HepG2 (cell line): ENCODE data around the gene RNF208. TPM values are rescaled to one million over a fixed set of nuclear protein-coding genes. Genes with fewer than 3 reads are reported as not detected.
A peak's percentile ranks its signal among the peaks of the same experiment; 100 is the strongest.

Experiments
- ATF3 ChIP-seq: sonication (generic); formaldehyde crosslinking; IDR thresholded peaks from 2 replicates; pipeline ENCODE4 v1.4.0; 2020; ENCODE audit warnings: missing genetic modification reagents
- BCL3 ChIP-seq: sonication (generic); formaldehyde crosslinking; IDR thresholded peaks from 2 replicates; pipeline ENCODE4 v1.5.1; 2020; ENCODE audit warnings: mild to moderate bottlenecking, missing genetic modification reagents, moderate library complexity
- CEBPG ChIP-seq: IDR thresholded peaks from 2 replicates; pipeline ENCODE4 v1.6.1; 2016
- CENPX ChIP-seq: sonication (generic); formaldehyde crosslinking; IDR thresholded peaks from 2 replicates; pipeline ENCODE4 v1.9.0; 2021; ENCODE audit warnings: mild to moderate bottlenecking, missing genetic modification reagents, moderate library complexity
- JUND ChIP-seq: sonication (generic); formaldehyde crosslinking; IDR thresholded peaks from 2 replicates; pipeline ENCODE4 v1.8.0; 2022; ENCODE audit warnings: mild to moderate bottlenecking, missing genetic modification reagents
- MAFF ChIP-seq: IDR thresholded peaks from 2 replicates; pipeline ENCODE4 v1.6.1; 2011; ENCODE audit warnings: low read depth, low read length, improper control_type of control experiment
- PRDM4 ChIP-seq: sonication (generic); formaldehyde crosslinking; IDR thresholded peaks from 2 replicates; pipeline ENCODE4 v1.9.0; 2021; ENCODE audit warnings: missing genetic modification reagents, borderline replicate concordance
- PTBP1 ChIP-seq: fragments of 200-400 bp; formaldehyde crosslinking; IDR thresholded peaks from 2 replicates; pipeline ENCODE4 v1.6.1; 2018; ENCODE audit warnings: low read length, low read depth; ENCODE audit not compliant: poor library complexity, severe bottlenecking
- SIN3A ChIP-seq: IDR thresholded peaks from 2 replicates; pipeline ENCODE4 v1.6.1; 2011; ENCODE audit warnings: low read depth, mild to moderate bottlenecking, control low read depth, low read length, borderline replicate concordance
- SKI ChIP-seq: fragments of 450-650 bp; IDR thresholded peaks from one replicate; pipeline ENCODE4 v1.6.1; 2018; ENCODE audit warnings: mild to moderate bottlenecking; ENCODE audit not compliant: partially characterized antibody
- SYNCRIP ChIP-seq: fragments of 200-400 bp; formaldehyde crosslinking; IDR thresholded peaks from 2 replicates; pipeline ENCODE4 v1.6.1; 2018; ENCODE audit warnings: mild to moderate bottlenecking, low read depth, low read length; ENCODE audit not compliant: insufficient read depth
- ZNF766 ChIP-seq: sonication (generic); formaldehyde crosslinking; IDR thresholded peaks from 2 replicates; pipeline ENCODE4 v1.5.0; 2020; ENCODE audit warnings: missing genetic modification reagents, borderline replicate concordance
- ZNF768 ChIP-seq: sonication (generic); formaldehyde crosslinking; IDR thresholded peaks from 2 replicates; pipeline ENCODE4 v1.4.0; 2020; ENCODE audit warnings: missing genetic modification reagents
- polyA plus RNA-seq, 8 experiments: library from polyadenylated mRNA; depleted of rRNA in 3 of 8; stranded (reverse) in 7 of 8; unstranded in 1 of 8; fragments of >200 nt; fragmentation: Illumina TruSeq in 4 of 8; extraction: Trizol in 4 of 8; gene quantifications; 2 replicates each; pipeline versions ENCODE4 v1.2.1 to v1.2.3, GENCODE V29; 2011 to 2016; ENCODE audit warnings: low read depth in 4 of 8, missing spikeins in 1 of 8, mixed read lengths in 1 of 8; ENCODE audit not compliant: insufficient read depth in 1 of 8
- total RNA-seq, 5 experiments: library from RNA; depleted of rRNA; stranded (reverse); fragments of >200 nt; fragmentation: Illumina TruSeq; extraction: Trizol; gene quantifications; 2 replicates each; pipeline ENCODE4 v1.2.3, GENCODE V29; 2016; ENCODE audit warnings: low read depth in 1 of 5
- TF ChIP-seq, protein P1 (sequence below): sonication (generic); formaldehyde crosslinking; IDR thresholded peaks from 2 replicates; pipeline ENCODE4 v1.9.0; 2021; ENCODE audit warnings: missing genetic modification reagents, mild to moderate bottlenecking, borderline replicate concordance
- TF ChIP-seq, protein P2 (sequence below): sonication (generic); formaldehyde crosslinking; IDR thresholded peaks from 2 replicates; pipeline ENCODE4 v1.5.0; 2020; ENCODE audit warnings: missing genetic modification reagents
- TF ChIP-seq, protein P3 (sequence below): sonication (generic); IDR thresholded peaks from 2 replicates; pipeline ENCODE4 v1.6.1; 2016; ENCODE audit warnings: low read depth, borderline replicate concordance
- TF ChIP-seq, protein P4 (sequence below): sonication (generic); formaldehyde crosslinking; IDR thresholded peaks from 2 replicates; pipeline ENCODE4 v1.8.0; 2022; ENCODE audit warnings: missing genetic modification reagents, mild to moderate bottlenecking, moderate library complexity, borderline replicate concordance

Gene RNF208
- total and polyA plus RNA-seq, 2 of the 13 experiments (the other 11 are each of a cell fraction or from before 2014, with no cell fraction given), result 1.6 to 2.1 TPM

DNA sequence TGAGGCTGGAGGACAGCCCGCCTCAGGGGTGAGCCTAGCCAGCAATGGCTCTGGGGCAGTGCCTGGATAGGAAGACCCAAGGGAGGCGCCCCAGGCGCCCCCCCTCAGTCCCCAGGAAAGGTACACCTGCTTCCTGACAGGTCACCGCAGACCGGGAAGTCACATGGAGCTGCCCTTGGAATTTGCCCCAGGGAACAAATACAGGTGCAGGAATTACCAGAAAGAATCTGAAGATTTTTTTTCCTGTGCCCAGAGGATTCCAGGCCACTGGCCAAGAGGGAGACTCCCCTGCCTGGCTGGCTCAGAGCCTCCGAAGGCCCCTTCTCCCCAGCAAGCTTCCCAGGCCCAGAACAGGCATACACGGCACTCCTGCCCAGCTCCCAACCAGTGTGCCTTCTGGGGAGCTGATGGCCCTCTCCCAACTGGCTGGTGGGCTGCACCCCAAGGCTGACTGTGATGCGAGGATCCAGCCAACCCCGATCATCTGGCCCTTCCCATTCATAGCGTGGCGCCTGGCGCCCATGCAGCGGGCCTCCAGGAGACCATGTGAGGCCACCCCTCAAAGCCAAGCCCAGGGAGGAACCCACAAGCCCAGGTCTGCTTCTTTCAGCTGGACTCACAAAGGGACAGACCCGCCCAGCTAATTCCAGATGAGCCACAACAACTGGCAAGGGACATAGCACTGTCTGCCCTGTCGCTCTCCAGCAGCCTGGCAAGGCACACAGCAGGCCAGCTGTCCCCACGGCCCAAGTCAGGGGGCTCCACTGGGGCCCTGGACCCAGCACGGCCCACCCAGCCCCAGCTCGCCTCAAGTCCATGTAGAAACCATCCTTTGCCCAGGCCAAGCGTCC, 23.8 kb downstream of the RNF208 start (continued):
- no peak for TF ChIP-seq PTBP1
- no peak for TF ChIP-seq JUND (CRISPR knock-in tag)
- no peak for TF ChIP-seq ZNF766
- TF ChIP-seq SIN3A, result 0 out of 2 replicates have a peak, but pooled peaks have one; percentile 51
- TF ChIP-seq CEBPG (CRISPR knock-in tag), result no peak
- TF ChIP-seq, protein P1, sequence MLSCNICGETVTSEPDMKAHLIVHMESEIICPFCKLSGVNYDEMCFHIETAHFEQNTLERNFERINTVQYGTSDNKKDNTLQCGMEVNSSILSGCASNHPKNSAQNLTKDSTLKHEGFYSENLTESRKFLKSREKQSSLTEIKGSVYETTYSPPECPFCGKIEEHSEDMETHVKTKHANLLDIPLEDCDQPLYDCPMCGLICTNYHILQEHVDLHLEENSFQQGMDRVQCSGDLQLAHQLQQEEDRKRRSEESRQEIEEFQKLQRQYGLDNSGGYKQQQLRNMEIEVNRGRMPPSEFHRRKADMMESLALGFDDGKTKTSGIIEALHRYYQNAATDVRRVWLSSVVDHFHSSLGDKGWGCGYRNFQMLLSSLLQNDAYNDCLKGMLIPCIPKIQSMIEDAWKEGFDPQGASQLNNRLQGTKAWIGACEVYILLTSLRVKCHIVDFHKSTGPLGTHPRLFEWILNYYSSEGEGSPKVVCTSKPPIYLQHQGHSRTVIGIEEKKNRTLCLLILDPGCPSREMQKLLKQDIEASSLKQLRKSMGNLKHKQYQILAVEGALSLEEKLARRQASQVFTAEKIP (CRISPR knock-in tag), result no peak
- no peak for TF ChIP-seq PRDM4 (CRISPR knock-in tag)
- no peak for TF ChIP-seq CENPX (CRISPR knock-in tag)
- no peak for TF ChIP-seq ZNF768 (CRISPR knock-in tag)
- no peak for TF ChIP-seq SYNCRIP
- TF ChIP-seq BCL3 (CRISPR knock-in tag), result no peak
- no peak for TF ChIP-seq ATF3 (CRISPR knock-in tag)
- TF ChIP-seq SKI, result no peak
- no peak for TF ChIP-seq MAFF
- TF ChIP-seq, protein P2, sequence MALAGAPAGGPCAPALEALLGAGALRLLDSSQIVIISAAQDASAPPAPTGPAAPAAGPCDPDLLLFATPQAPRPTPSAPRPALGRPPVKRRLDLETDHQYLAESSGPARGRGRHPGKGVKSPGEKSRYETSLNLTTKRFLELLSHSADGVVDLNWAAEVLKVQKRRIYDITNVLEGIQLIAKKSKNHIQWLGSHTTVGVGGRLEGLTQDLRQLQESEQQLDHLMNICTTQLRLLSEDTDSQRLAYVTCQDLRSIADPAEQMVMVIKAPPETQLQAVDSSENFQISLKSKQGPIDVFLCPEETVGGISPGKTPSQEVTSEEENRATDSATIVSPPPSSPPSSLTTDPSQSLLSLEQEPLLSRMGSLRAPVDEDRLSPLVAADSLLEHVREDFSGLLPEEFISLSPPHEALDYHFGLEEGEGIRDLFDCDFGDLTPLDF (CRISPR knock-in tag), result no peak
- TF ChIP-seq, protein P3, sequence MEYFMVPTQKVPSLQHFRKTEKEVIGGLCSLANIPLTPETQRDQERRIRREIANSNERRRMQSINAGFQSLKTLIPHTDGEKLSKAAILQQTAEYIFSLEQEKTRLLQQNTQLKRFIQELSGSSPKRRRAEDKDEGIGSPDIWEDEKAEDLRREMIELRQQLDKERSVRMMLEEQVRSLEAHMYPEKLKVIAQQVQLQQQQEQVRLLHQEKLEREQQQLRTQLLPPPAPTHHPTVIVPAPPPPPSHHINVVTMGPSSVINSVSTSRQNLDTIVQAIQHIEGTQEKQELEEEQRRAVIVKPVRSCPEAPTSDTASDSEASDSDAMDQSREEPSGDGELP, result peak; percentile 44; the same call in 1 of the 2 replicates
- TF ChIP-seq, protein P4, sequence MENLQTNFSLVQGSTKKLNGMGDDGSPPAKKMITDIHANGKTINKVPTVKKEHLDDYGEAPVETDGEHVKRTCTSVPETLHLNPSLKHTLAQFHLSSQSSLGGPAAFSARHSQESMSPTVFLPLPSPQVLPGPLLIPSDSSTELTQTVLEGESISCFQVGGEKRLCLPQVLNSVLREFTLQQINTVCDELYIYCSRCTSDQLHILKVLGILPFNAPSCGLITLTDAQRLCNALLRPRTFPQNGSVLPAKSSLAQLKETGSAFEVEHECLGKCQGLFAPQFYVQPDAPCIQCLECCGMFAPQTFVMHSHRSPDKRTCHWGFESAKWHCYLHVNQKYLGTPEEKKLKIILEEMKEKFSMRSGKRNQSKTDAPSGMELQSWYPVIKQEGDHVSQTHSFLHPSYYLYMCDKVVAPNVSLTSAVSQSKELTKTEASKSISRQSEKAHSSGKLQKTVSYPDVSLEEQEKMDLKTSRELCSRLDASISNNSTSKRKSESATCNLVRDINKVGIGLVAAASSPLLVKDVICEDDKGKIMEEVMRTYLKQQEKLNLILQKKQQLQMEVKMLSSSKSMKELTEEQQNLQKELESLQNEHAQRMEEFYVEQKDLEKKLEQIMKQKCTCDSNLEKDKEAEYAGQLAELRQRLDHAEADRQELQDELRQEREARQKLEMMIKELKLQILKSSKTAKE (CRISPR knock-in tag), result no peak
